MCF 10A (cell line): ENCODE measurements around the gene NES. TPM values are rescaled to one million over a fixed set of nuclear protein-coding genes. Genes with fewer than 3 reads are reported as not detected.

ENCODE experiments used
- BruUV-seq: library from RNA; stranded (reverse); fragments of 400-500 nt; replicated peaks from 2 replicates; lab custom pipeline; 2021; lab: Mats Ljungman, UMichigan
- CTCF ChIA-PET: fragments of 300-600 bp; sonication (Branson Sonifier 250); formaldehyde crosslinking; extraction: SDS; loops from one replicate; lab custom pipeline; 2021; ENCODE audit warnings: antibody characterized with exemption, inconsistent platforms; lab: Yijun Ruan, JAX
- POLR2A ChIA-PET: fragments of 300-600, 350-650 bp; sonication (Branson Sonifier 250); formaldehyde crosslinking; extraction: SDS; loops from one replicate; lab custom pipeline; 2020; ENCODE audit warnings: antibody characterized with exemption, inconsistent platforms; lab: Yijun Ruan, JAX
- DNase-seq: peaks from one replicate; pipeline ENCODE4 v3.0.0-alpha.2; 2018; ENCODE audit not compliant: unreplicated experiment
- H3K27ac Mint-ChIP-seq: one replicate; pipeline ENCODE4 v1.8.0; 2022; ENCODE audit warnings: mild to moderate bottlenecking, low read depth, mixed read lengths; ENCODE audit not compliant: unreplicated experiment
- H3K27me3 Mint-ChIP-seq: one replicate; pipeline ENCODE4 v1.8.0; 2022; ENCODE audit warnings: mixed read lengths; ENCODE audit not compliant: insufficient read depth, unreplicated experiment
- H3K36me3 Mint-ChIP-seq: one replicate; pipeline ENCODE4 v1.8.0; 2022; ENCODE audit warnings: mild to moderate bottlenecking, moderate library complexity, mixed read lengths; ENCODE audit not compliant: insufficient read depth, unreplicated experiment
- H3K4me1 Mint-ChIP-seq: one replicate; pipeline ENCODE4 v1.8.0; 2022; ENCODE audit warnings: mixed read lengths; ENCODE audit not compliant: insufficient read depth, unreplicated experiment
- H3K4me3 Mint-ChIP-seq: one replicate; pipeline ENCODE4 v1.8.0; 2022; ENCODE audit warnings: mild to moderate bottlenecking, moderate library complexity, mixed read lengths; ENCODE audit not compliant: unreplicated experiment
- H3K9me3 Mint-ChIP-seq: one replicate; pipeline ENCODE4 v1.8.0; 2022; ENCODE audit warnings: mixed read lengths; ENCODE audit not compliant: unreplicated experiment
- intact Hi-C: fragments of 100-400 bp; cut with micrococcal nuclease; formaldehyde crosslinking; loops from 2 replicates; pipeline ENCODE4 v1.14.1; 2022
- total RNA-seq: library from RNA; stranded (reverse); gene quantifications from 2 replicates; pipeline ENCODE4 v1.2.3, GENCODE V29; 2022
- TF ChIP-seq, protein P1 (sequence below): fragments of 200-600 bp; IDR thresholded peaks from one replicate; pipeline ENCODE4 v1.8.0; 2022; ENCODE audit warnings: antibody characterized with exemption, mild to moderate bottlenecking; ENCODE audit not compliant: unreplicated experiment

NES gene
- total RNA-seq, 1 experiment from 2014 or later = not detected

DNA sequence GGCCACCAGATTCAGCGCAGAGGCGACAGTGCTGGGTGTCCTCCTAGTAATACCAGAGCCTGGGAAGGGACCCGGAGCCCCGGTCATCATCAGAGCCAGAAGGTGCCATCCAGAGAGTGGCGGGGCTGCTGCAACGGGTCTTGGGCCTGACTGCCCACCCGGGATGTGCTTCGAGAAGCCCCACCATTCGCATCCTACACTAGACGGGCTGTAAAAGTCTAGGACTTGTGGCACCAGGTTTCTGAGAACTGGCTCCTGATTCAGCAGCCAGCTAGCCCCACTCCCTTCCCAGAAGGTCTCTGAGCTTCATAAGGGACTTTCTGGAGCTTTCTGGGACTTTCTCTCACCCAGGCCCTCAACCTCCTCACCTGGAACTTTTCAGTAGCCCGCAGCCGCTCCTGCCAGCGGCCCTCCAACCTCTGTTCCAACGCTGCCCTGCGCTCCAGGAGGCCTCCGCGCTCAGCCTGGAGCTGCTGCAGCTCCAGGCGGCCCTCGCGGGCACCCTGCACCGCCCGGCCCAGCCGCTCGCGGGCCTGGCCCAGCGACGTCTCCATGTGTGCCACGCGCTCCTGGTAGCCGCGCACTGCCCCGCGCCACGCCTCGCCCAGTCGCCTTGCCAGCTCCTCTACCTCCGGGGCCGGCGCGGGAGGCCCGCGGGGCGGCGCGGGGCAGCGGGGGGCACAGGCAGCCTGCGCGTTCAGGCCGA is 940 bp downstream of the NES start:
- intact Hi-C loops = no loop called here
- TF ChIP-seq, protein P1, sequence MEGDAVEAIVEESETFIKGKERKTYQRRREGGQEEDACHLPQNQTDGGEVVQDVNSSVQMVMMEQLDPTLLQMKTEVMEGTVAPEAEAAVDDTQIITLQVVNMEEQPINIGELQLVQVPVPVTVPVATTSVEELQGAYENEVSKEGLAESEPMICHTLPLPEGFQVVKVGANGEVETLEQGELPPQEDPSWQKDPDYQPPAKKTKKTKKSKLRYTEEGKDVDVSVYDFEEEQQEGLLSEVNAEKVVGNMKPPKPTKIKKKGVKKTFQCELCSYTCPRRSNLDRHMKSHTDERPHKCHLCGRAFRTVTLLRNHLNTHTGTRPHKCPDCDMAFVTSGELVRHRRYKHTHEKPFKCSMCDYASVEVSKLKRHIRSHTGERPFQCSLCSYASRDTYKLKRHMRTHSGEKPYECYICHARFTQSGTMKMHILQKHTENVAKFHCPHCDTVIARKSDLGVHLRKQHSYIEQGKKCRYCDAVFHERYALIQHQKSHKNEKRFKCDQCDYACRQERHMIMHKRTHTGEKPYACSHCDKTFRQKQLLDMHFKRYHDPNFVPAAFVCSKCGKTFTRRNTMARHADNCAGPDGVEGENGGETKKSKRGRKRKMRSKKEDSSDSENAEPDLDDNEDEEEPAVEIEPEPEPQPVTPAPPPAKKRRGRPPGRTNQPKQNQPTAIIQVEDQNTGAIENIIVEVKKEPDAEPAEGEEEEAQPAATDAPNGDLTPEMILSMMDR = no peak
- Mint-ChIP-seq H3K4me3 (no peak overlapping the region), H3K36me3 (peaks cover 5% of the 10 kb centered on the region), H3K9me3 (no peaks in the 10 kb centered on the region), H3K27me3 (peaks cover 62% of the 10 kb centered on the region), H3K27ac (no peak overlapping the region), H3K4me1 (peaks cover 6% of the 10 kb centered on the region)
- ChIA-PET CTCF (interaction anchor here (0.5 to 47.2 kb wide), 16 partner anchors 8 to 290 kb away, joined by 3 to 2415 read pairs (median 4); partner anchors contain the start of genes CRABP2, ISG20L2 and METTL25B), POLR2A (interaction anchor here (0.9 to 3.5 kb wide), 2 partner anchors 9 to 16 kb away, joined by 5 to 19 read pairs; no protein-coding TSS in a partner anchor)
- DNase-seq = no peak
- BruUV-seq = no TSS peak

DNA sequence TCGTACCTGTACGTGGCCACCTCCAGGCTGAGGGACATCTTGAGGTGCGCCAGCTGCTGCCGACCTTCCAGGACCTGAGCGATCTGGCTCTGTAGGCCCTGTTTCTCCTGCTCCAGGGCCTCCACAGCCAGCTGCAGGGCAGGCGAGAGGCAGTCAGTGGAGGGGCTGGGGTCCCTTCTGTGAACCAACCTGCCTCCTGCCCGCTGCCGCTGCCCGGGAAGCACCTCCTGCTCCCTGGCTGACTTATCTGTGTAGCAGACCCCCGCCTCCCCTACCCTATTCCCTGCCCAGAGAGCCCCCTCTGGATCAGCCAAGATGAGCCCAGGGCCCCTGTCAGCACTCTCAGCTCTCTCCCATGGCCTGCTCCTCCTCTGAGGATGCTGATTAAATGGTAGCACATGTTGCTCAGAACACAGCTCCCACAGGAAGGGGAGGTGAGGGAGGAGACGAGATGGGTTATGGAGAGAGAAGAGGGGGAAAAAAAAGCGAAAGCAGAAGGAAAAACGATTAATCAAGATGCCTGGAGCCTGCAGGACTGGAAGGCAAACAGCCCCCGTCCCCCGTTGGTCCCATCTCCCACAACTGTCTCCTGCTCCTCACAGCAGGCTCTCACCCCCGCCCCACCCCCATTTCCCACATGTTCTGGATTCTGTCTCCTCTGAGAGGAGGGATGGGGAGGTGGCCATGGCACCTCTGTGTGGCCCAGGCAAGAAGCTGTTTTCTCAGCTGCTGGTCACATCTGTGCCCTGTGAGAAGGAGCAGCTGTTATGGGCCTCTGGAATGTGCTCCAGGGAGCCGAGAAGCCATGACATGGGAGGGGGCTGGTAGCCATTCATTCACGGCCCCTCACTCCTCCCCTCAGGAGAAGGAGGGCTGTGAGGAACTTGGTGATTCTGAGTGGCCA is 1.7 kb downstream of the NES start:
- intact Hi-C loops = no loop called here
- BruUV-seq = no TSS peak
- H3K27ac Mint-ChIP-seq = no peak overlapping the region
- POLR2A ChIA-PET = interaction anchor here (3.5 kb wide), 1 partner anchor 15 kb away, joined by 19 read pairs; no protein-coding TSS in a partner anchor
- peaks cover 67% of the 10 kb centered on the region for H3K27me3 Mint-ChIP-seq
- peaks cover 6% of the 10 kb centered on the region for H3K4me1 Mint-ChIP-seq
- no peak overlapping the region for H3K4me3 Mint-ChIP-seq
- CTCF ChIA-PET = interaction anchor here (0.5 to 47.2 kb wide), 11 partner anchors 7 to 290 kb away, joined by 3 to 2415 read pairs (median 5); partner anchors contain the start of genes CRABP2, ISG20L2 and METTL25B
- peaks cover 5% of the 10 kb centered on the region for H3K36me3 Mint-ChIP-seq
- no peak for DNase-seq
- H3K9me3 Mint-ChIP-seq = no peaks in the 10 kb centered on the region
- TF ChIP-seq, protein P1 = no peak

GRCh38 chr1:156673387-156674121 is 3.7 kb downstream of the NES start:
- Mint-ChIP-seq H3K4me1 (peaks cover 6% of the 10 kb centered on the region), H3K36me3 (peaks cover 5% of the 10 kb centered on the region), H3K27ac (no peak overlapping the region), H3K27me3 (peaks cover 54% of the 10 kb centered on the region), H3K9me3 (no peaks in the 10 kb centered on the region), H3K4me3 (no peak overlapping the region)
- POLR2A ChIA-PET = interaction anchor here (0.7 kb wide), 1 partner anchor 479 kb away, joined by 3 read pairs; no protein-coding TSS in a partner anchor
- TF ChIP-seq, protein P1 = no peak
- CTCF ChIA-PET = interaction anchor here (0.6 to 47.2 kb wide), 7 partner anchors 11 to 256 kb away, joined by 3 to 2415 read pairs (median 7); partner anchors contain the start of genes CRABP2, ISG20L2 and METTL25B
- intact Hi-C loops = no loop called here
- no TSS peak for BruUV-seq
- no peak for DNase-seq
